DOHH2 (cell line): ENCODE results near the gene GAS6.
"Not testable (repeated sequence)": the region's sequence is repeated elsewhere in the genome, so short reads cannot be mapped to it uniquely, and the experiment has no call there.

Experiments
- H3F3A ChIP-seq: fragments of 200-600 bp; sonication (generic), shearing (Covaris generic); 2 replicates; pipeline ENCODE4 v1.6.0; 2016; ENCODE audit warnings: antibody characterized with exemption, mild to moderate bottlenecking; ENCODE audit not compliant: control insufficient read depth, insufficient read depth
- H3K27ac ChIP-seq: fragments of 200-600 bp; sonication (generic); 2 replicates; pipeline ENCODE4 v1.5.1; 2014; ENCODE audit warnings: low read depth, mild to moderate bottlenecking, low read length, moderate library complexity
- H3K27me3 ChIP-seq: fragments of 200-600 bp; sonication (generic); 2 replicates; pipeline ENCODE4 v1.6.1; 2014; ENCODE audit warnings: mild to moderate bottlenecking, low read length, mixed read lengths; ENCODE audit not compliant: control insufficient read depth
- H3K36me3 ChIP-seq: fragments of 200-600 bp; sonication (generic); 2 replicates; pipeline ENCODE4 v1.6.1; 2014; ENCODE audit warnings: mild to moderate bottlenecking, low read length, moderate library complexity, mixed read lengths; ENCODE audit not compliant: control insufficient read depth
- H3K4me1 ChIP-seq: fragments of 200-600 bp; sonication (generic); 2 replicates; pipeline ENCODE4 v1.6.1; 2014; ENCODE audit warnings: mild to moderate bottlenecking, low read length, mixed read lengths; ENCODE audit not compliant: control insufficient read depth
- H3K4me2 ChIP-seq: fragments of 200-600 bp; sonication (generic); 2 replicates; pipeline ENCODE4 v1.6.0; 2014; ENCODE audit warnings: mild to moderate bottlenecking, low read length, moderate library complexity
- H3K4me3 ChIP-seq: fragments of 200-600 bp; sonication (generic); 2 replicates; pipeline ENCODE4 v1.5.1; 2014; ENCODE audit warnings: mild to moderate bottlenecking, low read length, mixed read lengths
- H3K79me2 ChIP-seq: fragments of 200-600 bp; sonication (generic); 2 replicates; pipeline ENCODE4 v1.6.1; 2014; ENCODE audit warnings: mild to moderate bottlenecking, low read length, mixed read lengths; ENCODE audit not compliant: control insufficient read depth
- H3K9me2 ChIP-seq: fragments of 200-600 bp; sonication (generic); replicated peaks from 2 replicates; pipeline ENCODE4 v1.6.1; 2014; ENCODE audit warnings: mild to moderate bottlenecking, low read length, mixed read lengths; ENCODE audit not compliant: control insufficient read depth
- H3K9me3 ChIP-seq: fragments of 200-600 bp; sonication (generic); 2 replicates; pipeline ENCODE4 v1.6.1; 2014; ENCODE audit warnings: antibody characterized with exemption, low read length, mixed read lengths; ENCODE audit not compliant: control insufficient read depth, insufficient read depth
- H4K20me1 ChIP-seq: fragments of 200-600 bp; sonication (generic); 2 replicates; pipeline ENCODE4 v1.6.0; 2014; ENCODE audit warnings: low read depth, mild to moderate bottlenecking, antibody characterized with exemption, low read length, moderate library complexity; ENCODE audit not compliant: control insufficient read depth, insufficient read depth
- CTCF ChIP-seq: fragments of 200-600 bp; sonication (generic); IDR thresholded peaks from one replicate; pipeline ENCODE4 v1.5.1; 2014; ENCODE audit warnings: antibody characterized with exemption, mild to moderate bottlenecking, low read depth, low read length; ENCODE audit not compliant: poor library complexity, severe bottlenecking
- EZH2phosphoT487 ChIP-seq: fragments of 200-600 bp; sonication (generic); IDR thresholded peaks from 2 replicates; pipeline ENCODE4 v1.6.1; 2017; ENCODE audit warnings: borderline replicate concordance, mild to moderate bottlenecking, antibody characterized with exemption, low read length, moderate library complexity, mixed read lengths

GAS6 gene

DNA sequence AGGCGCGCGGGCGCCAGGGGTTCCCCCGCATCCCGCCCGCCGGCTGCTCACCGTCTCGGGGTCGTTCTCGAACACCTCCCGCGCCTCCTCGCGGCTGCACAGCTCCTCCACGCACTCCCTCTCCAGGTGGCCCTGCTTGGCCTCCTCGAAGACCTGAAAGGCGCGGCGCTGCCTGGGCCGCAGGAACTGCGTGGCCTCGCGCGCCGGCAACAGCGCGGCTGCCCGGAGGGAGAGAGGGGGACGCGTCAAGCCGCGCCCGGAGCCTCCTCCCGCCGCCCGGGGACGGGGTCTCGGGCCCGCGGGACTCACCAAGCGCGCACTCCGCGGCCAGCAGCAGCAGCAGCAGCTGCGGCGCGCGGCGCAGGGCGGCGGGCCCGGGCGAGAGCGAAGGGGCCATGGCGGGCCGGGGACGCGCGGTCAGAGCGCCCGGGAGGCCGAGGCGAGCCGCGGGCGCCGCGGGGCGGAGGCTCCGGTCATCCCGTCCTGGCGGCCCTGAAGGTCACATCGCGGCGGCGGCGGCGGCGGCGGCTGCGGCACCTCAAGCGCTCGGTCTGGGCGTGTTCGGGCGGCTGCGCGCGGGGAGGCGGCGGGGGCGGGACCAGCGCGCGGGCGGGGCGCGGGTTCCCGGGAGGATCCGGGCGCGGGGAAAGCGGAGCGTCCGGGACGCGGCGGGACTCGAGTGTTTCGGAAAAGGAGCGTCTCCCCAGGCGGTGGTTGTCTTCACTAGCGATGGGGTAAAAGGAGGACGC lies at the start of gene GAS6:
TSS of gene GAS6 (minus strand) at position 553 of the 749 bp plus-strand sequence. CDS start at position 397, 156 bp downstream.
- H3K9me2 ChIP-seq, result no peaks in the 10 kb centered on the region
- H3K27ac ChIP-seq, result no peak within 1 kb of the TSS
- no peaks in the 10 kb centered on the region for H3K36me3 ChIP-seq
- no peaks in the 10 kb centered on the region; the same call in 1 of the 2 replicates for H3K4me1 ChIP-seq
- peaks cover 6% of the 10 kb centered on the region; the same call in 1 of the 2 replicates for H3F3A ChIP-seq
- no peak for TF ChIP-seq EZH2phosphoT487
- no peak for TF ChIP-seq CTCF
- peaks cover 26% of the 10 kb centered on the region for H3K27me3 ChIP-seq
- H3K4me3 ChIP-seq, result no peak within 1 kb of the TSS
- H4K20me1 ChIP-seq, result no peaks in the 10 kb centered on the region
- no peaks in the 10 kb centered on the region for H3K79me2 ChIP-seq
- no peak within 1 kb of the TSS for H3K4me2 ChIP-seq
- H3K9me3 ChIP-seq, result peaks cover 9% of the 10 kb centered on the region

- not testable (repeated sequence) for H3K9me2 ChIP-seq, H3F3A ChIP-seq, H3K4me1 ChIP-seq, H3K9me3 ChIP-seq, H3K4me3 ChIP-seq, H3K27ac ChIP-seq, H3K79me2 ChIP-seq, H3K27me3 ChIP-seq, H3K36me3 ChIP-seq, H4K20me1 ChIP-seq, H3K4me2 ChIP-seq
These were observed 49.5 kb upstream of the GAS6 start for GRCh38 chr13:113913408-113913807.

DNA sequence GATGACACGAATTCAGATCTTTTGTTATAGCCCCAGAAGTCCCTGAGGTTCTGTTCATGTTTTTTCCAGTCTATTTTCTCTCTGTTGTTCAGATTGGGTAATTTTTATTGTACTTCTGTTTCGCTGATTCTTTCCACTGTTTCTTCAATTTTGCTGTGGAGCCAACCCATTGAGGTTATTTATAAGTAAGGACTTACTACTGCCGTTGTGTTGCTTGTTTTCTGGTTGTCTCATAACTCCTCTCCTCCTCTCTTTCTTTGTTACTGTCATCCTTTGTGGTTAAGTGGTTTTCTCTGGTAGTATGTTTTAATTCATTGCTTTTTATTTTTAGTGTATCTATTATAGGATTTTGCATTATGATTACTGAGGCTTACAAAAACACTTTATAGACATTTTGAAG lies 48.7 kb upstream of the GAS6 start:
- no peaks in the 10 kb centered on the region for H3K79me2 ChIP-seq
- H3K9me3 ChIP-seq, result peaks cover 6% of the 10 kb centered on the region; the same call in 1 of the 2 replicates
- H3K4me1 ChIP-seq, result no peaks in the 10 kb centered on the region
- H3K36me3 ChIP-seq, result no peaks in the 10 kb centered on the region
- H3K9me2 ChIP-seq, result no peaks in the 10 kb centered on the region
- H3F3A ChIP-seq, result no peaks in the 10 kb centered on the region
- H3K27me3 ChIP-seq, result peaks cover 12% of the 10 kb centered on the region
- TF ChIP-seq CTCF (no peak), EZH2phosphoT487 (no peak)
- no peak overlapping the region for H3K27ac ChIP-seq
- no peaks in the 10 kb centered on the region for H4K20me1 ChIP-seq
- no peak overlapping the region for H3K4me3 ChIP-seq
- no peak overlapping the region for H3K4me2 ChIP-seq

DNA sequence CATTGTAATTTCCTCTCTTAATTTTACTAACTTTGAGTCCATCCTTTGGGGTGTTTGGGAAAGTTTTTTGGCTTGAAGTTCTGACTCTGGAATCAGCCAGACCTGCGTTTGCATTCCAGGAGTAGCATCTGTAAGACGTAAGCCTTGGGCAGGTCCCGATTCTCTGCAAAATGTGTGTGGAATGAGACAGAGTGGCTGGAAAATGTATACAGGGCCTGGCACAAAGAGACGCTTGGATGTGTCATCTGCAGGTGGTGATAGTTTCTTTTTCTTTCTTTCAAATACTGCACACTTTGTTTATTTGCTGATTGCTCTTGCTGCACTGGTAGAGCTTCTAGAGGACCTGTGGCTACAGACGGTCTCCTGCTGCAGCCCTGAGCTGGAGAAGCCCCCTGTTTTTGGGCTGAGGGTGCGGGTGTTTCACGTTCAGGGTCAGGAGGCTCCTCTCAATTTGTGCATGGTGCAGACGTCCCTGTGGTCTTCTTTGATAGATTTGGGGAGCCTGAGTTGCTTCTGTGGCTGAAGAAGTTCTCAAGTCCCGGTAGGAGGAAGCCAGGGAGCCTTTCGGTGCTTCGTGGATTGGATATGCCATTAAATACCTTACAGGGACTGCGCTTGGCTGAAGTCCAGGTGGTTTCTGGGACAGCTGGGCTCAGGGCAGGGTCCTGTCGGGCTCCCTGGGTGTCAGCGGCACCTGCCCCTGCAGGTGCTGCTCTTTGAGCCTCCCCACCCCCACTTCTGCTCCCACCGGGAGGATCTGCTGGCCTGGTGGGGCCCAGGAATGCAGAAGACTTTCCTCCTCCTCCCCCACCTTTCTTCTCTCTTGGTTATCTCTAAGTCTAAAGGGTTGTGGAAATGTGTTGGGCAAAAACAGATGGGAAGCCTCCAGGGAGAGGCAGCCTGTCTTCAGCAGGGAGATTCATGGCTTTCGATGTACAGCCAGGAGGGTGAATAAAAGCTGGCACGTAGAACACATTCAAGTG lies 44.0 kb upstream of the GAS6 start:
- H3K4me2 ChIP-seq, result no peak overlapping the region
- H3K27me3 ChIP-seq, result peaks cover 15% of the 10 kb centered on the region
- no peak overlapping the region for H3K4me3 ChIP-seq
- H3K79me2 ChIP-seq, result no peaks in the 10 kb centered on the region
- no peaks in the 10 kb centered on the region for H4K20me1 ChIP-seq
- peaks cover 6% of the 10 kb centered on the region; the same call in 1 of the 2 replicates for H3K9me3 ChIP-seq
- TF ChIP-seq CTCF (no peak), EZH2phosphoT487 (no peak)
- no peaks in the 10 kb centered on the region for H3K36me3 ChIP-seq
- no peaks in the 10 kb centered on the region for H3F3A ChIP-seq
- no peak overlapping the region for H3K27ac ChIP-seq
- no peaks in the 10 kb centered on the region for H3K9me2 ChIP-seq
- H3K4me1 ChIP-seq, result no peaks in the 10 kb centered on the region
